GM18907 (cell line): Measurements from ENCODE around the gene KLRC2.
"Not testable (repeated sequence)": the region's sequence is repeated elsewhere in the genome, so short reads cannot be mapped to it uniquely, and the experiment has no call there.

Experiments
- ATAC-seq: cut with Tn5 transposase; IDR thresholded peaks from one replicate; pipeline ENCODE4 v1.9.1; 2021; ENCODE audit warnings: mild to moderate bottlenecking, moderate library complexity; ENCODE audit not compliant: unreplicated experiment

KLRC2 gene

GRCh38 chr12:10406725-10407124, 29.1 kb downstream of the KLRC2 start:
- ATAC-seq = no peak

GRCh38 chr12:10405294-10405693, 30.5 kb downstream of the KLRC2 start:
- ATAC-seq = no peak

GRCh38 chr12:10404798-10405197, 31.0 kb downstream of the KLRC2 start:
- no peak for ATAC-seq

GRCh38 chr12:10400829-10401228, 35.0 kb downstream of the KLRC2 start:
- no peak for ATAC-seq

- ATAC-seq = no peak
Observed at GRCh38 chr12:10398168-10398567, 37.6 kb downstream of the KLRC2 start.

- ATAC-seq = no peak
Observed at GRCh38 chr12:10397296-10397695, 38.5 kb downstream of the KLRC2 start.

- ATAC-seq = not testable (repeated sequence)
Observed at GRCh38 chr12:10396176-10396575, 39.6 kb downstream of the KLRC2 start.

- peak; percentile 76 for ATAC-seq
Observed at GRCh38 chr12:10395390-10395998, 40.3 kb downstream of the KLRC2 start.

GRCh38 chr12:10394531-10395152, 41.2 kb downstream of the KLRC2 start:
- not testable (repeated sequence) for ATAC-seq

- no peak for ATAC-seq
Observed at GRCh38 chr12:10393291-10393690, 42.5 kb downstream of the KLRC2 start.

- peak; percentile 72 for ATAC-seq
Observed at GRCh38 chr12:10392394-10392930, 43.3 kb downstream of the KLRC2 start.

- ATAC-seq = not testable (repeated sequence)
Observed at GRCh38 chr12:10390991-10391390, 44.8 kb downstream of the KLRC2 start.

GRCh38 chr12:10389904-10390303, 45.9 kb downstream of the KLRC2 start, which contains the start of gene KLRK1:
KLRK1 (minus strand) TSS chr12:10390041; CDS start chr12:10388810, 1,231 bp downstream.
- no peak for ATAC-seq

- ATAC-seq = no peak
Observed at GRCh38 chr12:10388624-10389413, 47.0 kb downstream of the KLRC2 start.

GRCh38 chr12:10387498-10387897, 48.3 kb downstream of the KLRC2 start:
- ATAC-seq = not testable (repeated sequence)

GRCh38 chr12:10386857-10387256, 49.0 kb downstream of the KLRC2 start:
- no peak for ATAC-seq

GRCh38 chr12:10385166-10385613, 50.6 kb downstream of the KLRC2 start:
- ATAC-seq = no peak

GRCh38 chr12:10384191-10384590, 51.6 kb downstream of the KLRC2 start:
- ATAC-seq = no peak

- no peak for ATAC-seq
Observed at GRCh38 chr12:10381928-10382628, 53.7 kb downstream of the KLRC2 start.
